HG03060 (cell line): ENCODE results near the gene FARSA.
"Not testable (repeated sequence)": the region's sequence is repeated elsewhere in the genome, so short reads cannot be mapped to it uniquely, and the experiment has no call there.

Source experiments
- ATAC-seq: cut with Tn5 transposase; IDR thresholded peaks from one replicate; pipeline ENCODE4 v1.9.1; 2021; ENCODE audit warnings: low read depth, moderate number of reproducible peaks; ENCODE audit not compliant: unreplicated experiment

Gene FARSA

GRCh38 chr19:12933287-12934072, at the start of gene FARSA:
FARSA (minus strand) TSS chr19:12933711; CDS start chr19:12933696, 15 bp downstream.
- ATAC-seq, result no peak

GRCh38 chr19:12983091-12983490, 49.6 kb upstream of the FARSA start:
- ATAC-seq, result no peak

GRCh38 chr19:12982648-12983047, 49.1 kb upstream of the FARSA start:
- no peak for ATAC-seq

GRCh38 chr19:12979974-12980373, 46.5 kb upstream of the FARSA start:
- no peak for ATAC-seq

- not testable (repeated sequence) for ATAC-seq
Observed at GRCh38 chr19:12976109-12976508, 42.6 kb upstream of the FARSA start.

GRCh38 chr19:12975221-12975741, 41.8 kb upstream of the FARSA start:
- ATAC-seq, result no peak

GRCh38 chr19:12974301-12975220, 41.0 kb upstream of the FARSA start:
- ATAC-seq, result no peak

GRCh38 chr19:12973236-12973635, 39.7 kb upstream of the FARSA start:
- ATAC-seq, result no peak

GRCh38 chr19:12970070-12970820, 36.7 kb upstream of the FARSA start:
- ATAC-seq, result no peak

- ATAC-seq, result no peak
Observed at GRCh38 chr19:12969292-12969988, 35.9 kb upstream of the FARSA start, which contains the start of gene DAND5. DAND5 (plus strand) TSS chr19:12969576; CDS start chr19:12969661, 85 bp downstream.

- no peak for ATAC-seq
Observed at GRCh38 chr19:12967907-12968306, 34.4 kb upstream of the FARSA start.

- ATAC-seq, result no peak
Observed at GRCh38 chr19:12965812-12966135, 32.3 kb upstream of the FARSA start.

GRCh38 chr19:12965017-12965811, 31.7 kb upstream of the FARSA start:
- ATAC-seq, result no peak

- ATAC-seq, result no peak
Observed at GRCh38 chr19:12959481-12959880, 26.0 kb upstream of the FARSA start.

- not testable (repeated sequence) for ATAC-seq
Observed at GRCh38 chr19:12957389-12957952, 24.0 kb upstream of the FARSA start.

- ATAC-seq, result no peak
Observed at GRCh38 chr19:12956446-12957388, 23.2 kb upstream of the FARSA start, which contains the start of gene GADD45GIP1. GADD45GIP1 (minus strand) TSS chr19:12957223; CDS start chr19:12957212, 11 bp downstream.

- ATAC-seq, result no peak
Observed at GRCh38 chr19:12955996-12956395, 22.5 kb upstream of the FARSA start.

GRCh38 chr19:12955575-12955974, 22.1 kb upstream of the FARSA start:
- ATAC-seq, result not testable (repeated sequence)
